Measurements from ENCODE around the gene SAXO1.

DNA sequence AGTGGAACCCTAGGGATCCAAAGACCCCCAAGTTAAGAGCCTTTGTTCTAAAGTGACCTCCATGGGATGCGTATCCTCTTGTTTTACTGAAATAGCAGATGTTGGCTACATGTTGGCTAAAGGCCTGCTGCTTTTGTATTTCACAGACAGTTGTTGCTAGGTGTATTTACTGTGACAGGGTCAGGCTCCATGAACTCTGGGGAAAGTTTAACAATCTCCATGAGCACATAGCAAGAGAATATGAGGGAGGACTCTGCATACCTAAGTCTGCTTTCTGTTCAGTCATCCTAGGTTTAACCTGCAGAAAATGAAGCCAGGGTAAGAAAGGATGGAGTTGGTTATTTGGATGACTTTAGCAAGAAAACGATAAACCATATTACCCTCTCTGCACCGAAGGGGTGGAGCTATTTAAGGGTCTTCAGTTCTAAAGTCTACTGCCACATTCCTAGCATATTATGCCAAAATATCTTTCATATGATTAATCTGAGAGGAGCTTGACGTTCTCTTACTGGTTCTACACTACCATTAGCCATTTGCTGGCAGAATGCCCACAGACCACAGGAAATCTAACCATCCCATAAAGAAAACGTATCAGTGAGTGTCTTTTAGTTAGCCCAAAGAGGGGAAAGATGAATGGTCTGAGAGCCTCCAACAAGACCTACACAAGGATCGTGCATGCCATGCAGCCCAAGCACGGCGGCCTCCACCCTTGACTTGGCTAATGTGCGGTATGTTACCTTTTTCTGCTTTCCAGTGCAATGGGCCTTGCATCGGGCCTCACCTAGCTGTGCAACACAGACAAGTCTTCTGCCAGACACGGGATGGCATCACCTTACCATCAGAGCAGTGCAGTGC is 127.8 kb downstream of the SAXO1 start:
- TF ChIP-seq, protein P1, sequence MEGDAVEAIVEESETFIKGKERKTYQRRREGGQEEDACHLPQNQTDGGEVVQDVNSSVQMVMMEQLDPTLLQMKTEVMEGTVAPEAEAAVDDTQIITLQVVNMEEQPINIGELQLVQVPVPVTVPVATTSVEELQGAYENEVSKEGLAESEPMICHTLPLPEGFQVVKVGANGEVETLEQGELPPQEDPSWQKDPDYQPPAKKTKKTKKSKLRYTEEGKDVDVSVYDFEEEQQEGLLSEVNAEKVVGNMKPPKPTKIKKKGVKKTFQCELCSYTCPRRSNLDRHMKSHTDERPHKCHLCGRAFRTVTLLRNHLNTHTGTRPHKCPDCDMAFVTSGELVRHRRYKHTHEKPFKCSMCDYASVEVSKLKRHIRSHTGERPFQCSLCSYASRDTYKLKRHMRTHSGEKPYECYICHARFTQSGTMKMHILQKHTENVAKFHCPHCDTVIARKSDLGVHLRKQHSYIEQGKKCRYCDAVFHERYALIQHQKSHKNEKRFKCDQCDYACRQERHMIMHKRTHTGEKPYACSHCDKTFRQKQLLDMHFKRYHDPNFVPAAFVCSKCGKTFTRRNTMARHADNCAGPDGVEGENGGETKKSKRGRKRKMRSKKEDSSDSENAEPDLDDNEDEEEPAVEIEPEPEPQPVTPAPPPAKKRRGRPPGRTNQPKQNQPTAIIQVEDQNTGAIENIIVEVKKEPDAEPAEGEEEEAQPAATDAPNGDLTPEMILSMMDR (IDR thresholded peaks at IDR 0.05; ENCODE audit: low read depth, low read length, poor library complexity, severe bottlenecking) = no peak
- no peak for TF ChIP-seq EZH2phosphoT487 (IDR thresholded peaks at IDR 0.05; ENCODE audit: borderline replicate concordance, low read length)
